Tibial artery (tissue), 4 donors: ENCODE measurements around the gene XIAP.
"Not testable (repeated sequence)": the region's sequence is repeated elsewhere in the genome, so short reads cannot be mapped to it uniquely, and the experiment has no call there.

Source experiments
- DNase-seq, 2 donors: peaks; one replicate each; pipeline ENCODE4 v3.0.0-alpha.2; 2019
- H3K27ac ChIP-seq, 2 donors: fragments of 200-600 bp; sonication (generic) in 1 of 2; 1 replicate in 1 of 2; 2 replicates in 1 of 2; pipeline ENCODE4 v1.5.1; 2018 to 2019; ENCODE audit warnings: mild to moderate bottlenecking in 1 of 2
- H3K27me3 ChIP-seq, 2 donors: fragments of 200-600 bp; sonication (generic) in 1 of 2; one replicate each; pipeline versions ENCODE4 v1.5.1 to v1.6.0; 2016 to 2019
- H3K36me3 ChIP-seq, 3 donors: fragments of 200-600 bp; sonication (generic) in 2 of 3; one replicate each; pipeline ENCODE4 v1.5.1; 2016 to 2019; ENCODE audit warnings: mild to moderate bottlenecking in 2 of 3
- H3K4me1 ChIP-seq, 4 donors: fragments of 200-600 bp; sonication (generic) in 2 of 4; 1 replicate in 3 of 4; 2 replicates in 1 of 4; pipeline ENCODE4 v1.5.1; 2016 to 2019
- H3K4me3 ChIP-seq, 2 donors: fragments of 200-600 bp; sonication (generic) in 1 of 2; 1 replicate in 1 of 2; 2 replicates in 1 of 2; pipeline ENCODE4 v1.5.1; 2018 to 2019; ENCODE audit warnings: mild to moderate bottlenecking in 2 of 2
- H3K9me3 ChIP-seq, 3 donors: fragments of 200-600 bp; sonication (generic) in 1 of 3; one replicate each; pipeline ENCODE4 v1.5.1; 2016 to 2019
- intact Hi-C: fragments of 100-400 bp; cut with DNase I; formaldehyde crosslinking; loops from one replicate; pipeline ENCODE4 v1.15.0; 2023; ENCODE audit warnings: low total_unique reads
- TF ChIP-seq, protein P1 (sequence below), 2 experiments: fragments of 200-600 bp in 1 of 2; fragments of 450-650 bp in 1 of 2; IDR thresholded peaks; one replicate each; pipeline ENCODE4 v1.5.1; 2017 to 2019; ENCODE audit warnings: antibody characterized with exemption in 2 of 2, mild to moderate bottlenecking in 1 of 2, moderate library complexity in 1 of 2

The XIAP gene

DNA sequence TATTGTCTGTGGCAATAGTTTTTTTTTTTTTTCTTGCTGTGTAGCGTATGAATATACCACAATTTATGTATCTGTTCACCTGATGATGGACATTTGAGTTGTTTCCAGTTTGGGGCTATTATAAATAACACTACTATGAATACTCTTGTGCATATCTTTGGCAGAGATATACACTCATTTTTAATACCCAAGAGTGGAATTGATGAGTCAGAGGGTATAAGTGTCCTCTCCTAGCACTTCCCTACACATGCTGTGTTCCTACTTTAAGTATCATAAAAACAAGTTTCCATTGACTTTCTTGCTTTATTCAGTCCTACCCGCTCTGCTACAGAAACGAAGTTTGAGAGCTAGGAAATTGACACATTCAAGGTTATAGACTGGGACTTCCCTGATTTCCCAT, 39.8 kb downstream of the XIAP start:
- no peak for DNase-seq
- intact Hi-C loops: no loop called here
- no peak overlapping the region for H3K27ac ChIP-seq
- no peaks in the 10 kb centered on the region for H3K4me1 ChIP-seq
- no peak overlapping the region for H3K4me3 ChIP-seq
- H3K27me3 ChIP-seq: no peaks in the 10 kb centered on the region
- no peaks in the 10 kb centered on the region for H3K9me3 ChIP-seq
- TF ChIP-seq, protein P1, sequence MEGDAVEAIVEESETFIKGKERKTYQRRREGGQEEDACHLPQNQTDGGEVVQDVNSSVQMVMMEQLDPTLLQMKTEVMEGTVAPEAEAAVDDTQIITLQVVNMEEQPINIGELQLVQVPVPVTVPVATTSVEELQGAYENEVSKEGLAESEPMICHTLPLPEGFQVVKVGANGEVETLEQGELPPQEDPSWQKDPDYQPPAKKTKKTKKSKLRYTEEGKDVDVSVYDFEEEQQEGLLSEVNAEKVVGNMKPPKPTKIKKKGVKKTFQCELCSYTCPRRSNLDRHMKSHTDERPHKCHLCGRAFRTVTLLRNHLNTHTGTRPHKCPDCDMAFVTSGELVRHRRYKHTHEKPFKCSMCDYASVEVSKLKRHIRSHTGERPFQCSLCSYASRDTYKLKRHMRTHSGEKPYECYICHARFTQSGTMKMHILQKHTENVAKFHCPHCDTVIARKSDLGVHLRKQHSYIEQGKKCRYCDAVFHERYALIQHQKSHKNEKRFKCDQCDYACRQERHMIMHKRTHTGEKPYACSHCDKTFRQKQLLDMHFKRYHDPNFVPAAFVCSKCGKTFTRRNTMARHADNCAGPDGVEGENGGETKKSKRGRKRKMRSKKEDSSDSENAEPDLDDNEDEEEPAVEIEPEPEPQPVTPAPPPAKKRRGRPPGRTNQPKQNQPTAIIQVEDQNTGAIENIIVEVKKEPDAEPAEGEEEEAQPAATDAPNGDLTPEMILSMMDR (IDR thresholded peaks at IDR 0.05): no peak
- peaks cover 0 to 32% (median 8%) of the 10 kb centered on the region in 3 donors for H3K36me3 ChIP-seq

DNA sequence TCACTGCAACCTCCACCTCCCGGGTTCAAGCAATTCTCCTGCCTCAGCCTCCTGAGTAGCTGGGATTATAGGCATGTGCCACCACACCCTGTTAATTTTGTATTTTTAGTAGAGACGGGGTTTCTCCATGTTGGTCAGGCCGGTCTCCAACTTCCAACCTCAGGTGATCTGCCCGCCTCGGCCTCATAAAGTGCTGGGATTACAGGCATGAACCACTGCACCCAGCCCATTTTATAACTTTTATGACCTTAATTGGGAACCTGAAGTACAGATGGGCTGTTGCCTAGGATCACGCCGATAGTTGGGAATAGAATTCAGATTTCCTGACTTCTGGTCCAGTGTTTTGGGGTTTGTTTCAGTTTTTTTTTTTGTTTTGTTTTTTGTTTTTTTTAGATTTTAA, 43.4 kb downstream of the XIAP start:
- DNase-seq, H3K27me3 ChIP-seq, H3K9me3 ChIP-seq, H3K4me3 ChIP-seq, intact Hi-C loops, H3K27ac ChIP-seq, H3K4me1 ChIP-seq: not testable (repeated sequence)
- H3K36me3 ChIP-seq: peaks cover 0 to 28% (median 5%) of the 10 kb centered on the region in 3 donors

DNA sequence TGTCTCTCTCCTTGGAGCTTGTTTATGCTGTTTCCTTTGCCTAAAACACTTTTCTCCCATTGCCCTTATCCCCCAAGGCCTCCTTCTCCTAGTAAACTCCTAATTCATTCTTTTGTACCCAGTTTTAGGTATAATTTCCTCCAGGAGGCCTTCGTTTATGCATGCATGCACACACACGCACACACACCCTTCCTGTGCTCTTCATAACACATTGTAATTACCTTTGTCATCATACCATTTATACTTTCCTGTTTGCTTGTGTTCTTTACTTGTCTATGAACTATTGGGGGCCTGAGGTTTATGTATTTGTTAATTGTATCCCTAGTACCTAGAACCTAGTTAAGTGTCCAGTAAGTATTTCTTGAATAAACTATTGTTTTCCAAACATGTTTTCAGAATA, 45.5 kb downstream of the XIAP start:
- Histone ChIP-seq H3K4me3 (no peak overlapping the region), H3K9me3 (no peaks in the 10 kb centered on the region), H3K36me3 (peaks cover 0 to 28% (median 5%) of the 10 kb centered on the region in 3 donors), H3K27ac (no peak overlapping the region), H3K4me1 (no peaks in the 10 kb centered on the region), H3K27me3 (no peaks in the 10 kb centered on the region)
- intact Hi-C loops: no loop called here
- TF ChIP-seq, protein P1 (IDR thresholded peaks at IDR 0.05): no peak
- DNase-seq: no peak

DNA sequence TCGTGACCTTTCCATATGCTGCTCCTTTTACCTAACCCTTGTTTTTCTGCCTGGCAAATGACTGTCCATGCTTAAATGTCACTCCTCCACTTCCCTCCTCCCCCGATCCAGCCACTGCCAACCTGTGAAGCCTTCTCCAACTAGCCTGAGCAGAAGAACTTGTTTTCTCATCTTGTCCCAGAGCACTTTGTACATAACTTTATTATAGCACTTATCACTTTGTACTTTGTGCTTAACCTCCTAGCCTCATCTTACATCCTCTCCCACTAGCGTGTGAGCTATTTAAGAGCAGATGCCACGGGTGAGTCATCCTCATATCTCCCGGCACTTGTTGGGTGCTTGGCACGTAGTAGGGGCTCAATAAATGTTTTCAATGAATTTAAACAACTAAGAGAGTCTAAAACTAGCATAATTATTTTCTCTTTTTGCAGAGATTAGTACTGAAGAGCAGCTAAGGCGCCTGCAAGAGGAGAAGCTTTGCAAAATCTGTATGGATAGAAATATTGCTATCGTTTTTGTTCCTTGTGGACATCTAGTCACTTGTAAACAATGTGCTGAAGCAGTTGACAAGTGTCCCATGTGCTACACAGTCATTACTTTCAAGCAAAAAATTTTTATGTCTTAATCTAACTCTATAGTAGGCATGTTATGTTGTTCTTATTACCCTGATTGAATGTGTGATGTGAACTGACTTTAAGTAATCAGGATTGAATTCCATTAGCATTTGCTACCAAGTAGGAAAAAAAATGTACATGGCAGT, 46.9 kb downstream of the XIAP start:
- no peak overlapping the region for H3K27ac ChIP-seq

DNA sequence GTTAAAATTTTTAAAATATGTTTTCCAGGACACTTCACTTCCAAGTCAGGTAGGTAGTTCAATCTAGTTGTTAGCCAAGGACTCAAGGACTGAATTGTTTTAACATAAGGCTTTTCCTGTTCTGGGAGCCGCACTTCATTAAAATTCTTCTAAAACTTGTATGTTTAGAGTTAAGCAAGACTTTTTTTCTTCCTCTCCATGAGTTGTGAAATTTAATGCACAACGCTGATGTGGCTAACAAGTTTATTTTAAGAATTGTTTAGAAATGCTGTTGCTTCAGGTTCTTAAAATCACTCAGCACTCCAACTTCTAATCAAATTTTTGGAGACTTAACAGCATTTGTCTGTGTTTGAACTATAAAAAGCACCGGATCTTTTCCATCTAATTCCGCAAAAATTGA, 49.7 kb downstream of the XIAP start:
- no peaks in the 10 kb centered on the region for H3K4me1 ChIP-seq
- no peak overlapping the region for H3K4me3 ChIP-seq
- no peaks in the 10 kb centered on the region for H3K9me3 ChIP-seq
- H3K36me3 ChIP-seq: peaks cover 0 to 8% (median 3%) of the 10 kb centered on the region in 3 donors
- DNase-seq: no peak
- H3K27ac ChIP-seq: no peak overlapping the region
- no peaks in the 10 kb centered on the region for H3K27me3 ChIP-seq
- TF ChIP-seq, protein P1 (IDR thresholded peaks at IDR 0.05): no peak
- intact Hi-C loops: no loop called here

More for the DNA sequence above, 46.9 kb downstream of the XIAP start:
- DNase-seq: no peak
- no peaks in the 10 kb centered on the region for H3K9me3 ChIP-seq
- TF ChIP-seq, protein P1 (IDR thresholded peaks at IDR 0.05): no peak
- no peaks in the 10 kb centered on the region for H3K4me1 ChIP-seq
- H3K4me3 ChIP-seq: no peak overlapping the region
- no peaks in the 10 kb centered on the region for H3K27me3 ChIP-seq
- H3K36me3 ChIP-seq: peaks cover 0 to 23% (median 5%) of the 10 kb centered on the region in 3 donors
- intact Hi-C loops: no loop called here

DNA sequence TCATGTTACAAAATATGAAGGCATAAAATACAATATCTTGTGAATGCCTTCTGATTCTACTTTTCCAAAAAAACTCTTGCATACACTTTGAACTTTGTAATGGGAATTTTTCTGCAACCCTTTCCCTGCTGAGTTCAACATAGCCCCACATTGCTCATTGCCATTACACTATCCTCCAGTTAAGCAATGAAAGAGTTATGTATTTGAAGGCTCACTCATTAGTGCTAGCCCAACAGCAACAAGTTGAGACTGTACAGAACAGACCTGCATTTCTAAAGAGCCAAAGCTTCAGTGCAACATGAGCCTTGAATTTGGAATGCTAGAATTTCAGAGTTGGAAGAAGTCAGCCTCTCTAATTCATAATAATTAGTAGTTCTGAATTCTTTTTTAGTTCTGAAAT, 57.2 kb downstream of the XIAP start:
- Histone ChIP-seq H3K27ac (no peak overlapping the region), H3K4me3 (no peak overlapping the region), H3K9me3 (no peaks in the 10 kb centered on the region), H3K4me1 (no peaks in the 10 kb centered on the region), H3K36me3 (no peaks in the 10 kb centered on the region), H3K27me3 (no peaks in the 10 kb centered on the region)
- intact Hi-C loops: no loop called here
- TF ChIP-seq, protein P1 (IDR thresholded peaks at IDR 0.05): no peak
- no peak for DNase-seq
